Muscle of leg (tissue), 11 donors: Measurements from ENCODE around the gene PPP1R13L. TPM values are rescaled to one million over a fixed set of nuclear protein-coding genes. Genes with fewer than 3 reads are reported as not detected.
"Not testable (repeated sequence)": the region's sequence is repeated elsewhere in the genome, so short reads cannot be mapped to it uniquely, and the experiment has no call there.

Experiments
- DNase-seq: peaks from one replicate; pipeline ENCODE4 v3.0.0; 2013
- H3K27ac ChIP-seq: one replicate; pipeline ENCODE4 v1.5.1; 2013; ENCODE audit warnings: mild to moderate bottlenecking, low read length, control low read depth
- H3K27me3 ChIP-seq: one replicate; pipeline ENCODE4 v1.6.1; 2013; ENCODE audit warnings: low read length; ENCODE audit not compliant: control insufficient read depth, insufficient read depth
- H3K36me3 ChIP-seq: one replicate; pipeline ENCODE4 v1.6.1; 2013; ENCODE audit warnings: low read length; ENCODE audit not compliant: control insufficient read depth, insufficient read depth
- H3K4me1 ChIP-seq: one replicate; pipeline ENCODE4 v1.6.1; 2013; ENCODE audit warnings: low read length; ENCODE audit not compliant: control insufficient read depth, insufficient read depth
- H3K4me3 ChIP-seq: one replicate; pipeline ENCODE4 v1.5.1; 2013; ENCODE audit warnings: low read length, control low read depth
- H3K9me3 ChIP-seq: replicated peaks from 2 replicates; pipeline ENCODE4 v1.6.1; 2013; ENCODE audit warnings: low read depth, low read length; ENCODE audit not compliant: control insufficient read depth
- WGBS: methylation state at CpG from one replicate; pipeline ENCODE4 v1.1.5; 2013; ENCODE audit warnings: missing lambda C conversion rate; ENCODE audit not compliant: insufficient coverage; 5-methylcytosine and 5-hydroxymethylcytosine counted together
- polyA plus RNA-seq, 8 donors: library from polyadenylated mRNA; unstranded; fragments of 120-200 nt; gene quantifications; one replicate each; pipeline versions ENCODE4 v1.2.1 to v1.2.3, GENCODE V29; 2013; ENCODE audit warnings: inconsistent platforms in 1 of 8, low replicate concordance in 1 of 8; ENCODE audit not compliant: insufficient read length in 8 of 8, insufficient read depth in 1 of 8
- total RNA-seq: library from RNA; stranded (reverse); fragments of 120-200 nt; gene quantifications from one replicate; pipeline ENCODE4 v1.2.4, GENCODE V29; 2013

PPP1R13L gene
- total and polyA plus RNA-seq, 9 donors, result 1.7 to 8.4 (median 3.4) TPM

- Histone ChIP-seq H3K4me3 (no peak overlapping the region), H3K27ac (no peak overlapping the region), H3K4me1 (peaks cover 33% of the 10 kb centered on the region), H3K27me3 (no peaks in the 10 kb centered on the region), H3K36me3 (peaks cover 58% of the 10 kb centered on the region), H3K9me3 (no peaks in the 10 kb centered on the region)
- WGBS, result 80% methylated on average over 8 of the region's 10 CpGs
- no peak for DNase-seq
Measured at GRCh38 chr19:45420356-45420755, 15.5 kb upstream of the PPP1R13L start.

- Histone ChIP-seq H3K27ac (peak overlapping the region; percentile 57), H3K4me3 (no peak overlapping the region), H3K9me3 (no peaks in the 10 kb centered on the region), H3K27me3 (no peaks in the 10 kb centered on the region), H3K4me1 (peaks cover 33% of the 10 kb centered on the region), H3K36me3 (peaks cover 58% of the 10 kb centered on the region)
- WGBS, result 52% methylated on average over 3 of the region's 3 CpGs
- no peak for DNase-seq
Measured at GRCh38 chr19:45419895-45420294, 15.0 kb upstream of the PPP1R13L start.

- H3K27ac ChIP-seq, result peak overlapping the region; percentile 81
- no peak overlapping the region for H3K4me3 ChIP-seq
- 62% methylated on average over 4 of the region's 4 CpGs for WGBS
- peak; percentile 75 for DNase-seq
- peaks cover 63% of the 10 kb centered on the region for H3K36me3 ChIP-seq
- no peaks in the 10 kb centered on the region for H3K27me3 ChIP-seq
- H3K9me3 ChIP-seq, result no peaks in the 10 kb centered on the region
- peaks cover 33% of the 10 kb centered on the region for H3K4me1 ChIP-seq
Measured at GRCh38 chr19:45419396-45419795, 14.5 kb upstream of the PPP1R13L start.

GRCh38 chr19:45418802-45419201 lies 13.9 kb upstream of the PPP1R13L start:
- peaks cover 69% of the 10 kb centered on the region for H3K36me3 ChIP-seq
- H3K4me1 ChIP-seq, result peaks cover 28% of the 10 kb centered on the region
- no peak for DNase-seq
- peak overlapping the region; percentile 81 for H3K27ac ChIP-seq
- no peak overlapping the region for H3K4me3 ChIP-seq
- no peaks in the 10 kb centered on the region for H3K27me3 ChIP-seq
- no peaks in the 10 kb centered on the region for H3K9me3 ChIP-seq
- 62% methylated on average over 2 of the region's 9 CpGs for WGBS

GRCh38 chr19:45417151-45417550 lies 12.3 kb upstream of the PPP1R13L start:
- no peak overlapping the region for H3K4me3 ChIP-seq
- 66% methylated on average over 4 of the region's 4 CpGs for WGBS
- peaks cover 81% of the 10 kb centered on the region for H3K36me3 ChIP-seq
- DNase-seq, result no peak
- H3K9me3 ChIP-seq, result no peaks in the 10 kb centered on the region
- H3K27ac ChIP-seq, result no peak overlapping the region
- H3K27me3 ChIP-seq, result no peaks in the 10 kb centered on the region
- peaks cover 19% of the 10 kb centered on the region for H3K4me1 ChIP-seq

GRCh38 chr19:45414468-45414867 lies 9.6 kb upstream of the PPP1R13L start:
- DNase-seq, result no peak
- H3K27ac ChIP-seq, result no peak overlapping the region
- no peaks in the 10 kb centered on the region for H3K9me3 ChIP-seq
- no peaks in the 10 kb centered on the region for H3K27me3 ChIP-seq
- peaks cover 8% of the 10 kb centered on the region for H3K4me1 ChIP-seq
- 97% methylated on average over 6 of the region's 8 CpGs for WGBS
- peaks cover 68% of the 10 kb centered on the region for H3K36me3 ChIP-seq
- no peak overlapping the region for H3K4me3 ChIP-seq

- no peak for DNase-seq
- Histone ChIP-seq H3K4me3 (no peak overlapping the region), H3K36me3 (peaks cover 66% of the 10 kb centered on the region), H3K27ac (no peak overlapping the region), H3K27me3 (no peaks in the 10 kb centered on the region), H3K4me1 (no peaks in the 10 kb centered on the region), H3K9me3 (no peaks in the 10 kb centered on the region)
- WGBS, result 94% methylated on average over 2 of the region's 6 CpGs
Measured at GRCh38 chr19:45413497-45413896, 8.6 kb upstream of the PPP1R13L start.

- peaks cover 19% of the 10 kb centered on the region for H3K4me1 ChIP-seq
- whole genome bisulfite sequencing, result no CpG with 5 or more reads among the region's 4 CpGs
- H3K9me3 ChIP-seq, H3K4me3 ChIP-seq, H3K27me3 ChIP-seq, H3K27ac ChIP-seq, DNase-seq: not testable (repeated sequence)
- H3K36me3 ChIP-seq, result peaks cover 42% of the 10 kb centered on the region
Measured at GRCh38 chr19:45410330-45410729, 5.5 kb upstream of the PPP1R13L start.

GRCh38 chr19:45409557-45409920 lies 4.7 kb upstream of the PPP1R13L start:
- no peak overlapping the region for H3K27ac ChIP-seq
- no CpG with 5 or more reads among the region's 4 CpGs for WGBS
- DNase-seq, result no peak
- peaks cover 15% of the 10 kb centered on the region for H3K27me3 ChIP-seq
- H3K4me1 ChIP-seq, result peaks cover 26% of the 10 kb centered on the region
- peaks cover 38% of the 10 kb centered on the region for H3K36me3 ChIP-seq
- no peak overlapping the region for H3K4me3 ChIP-seq
- H3K9me3 ChIP-seq, result no peaks in the 10 kb centered on the region

- no peaks in the 10 kb centered on the region for H3K9me3 ChIP-seq
- no peak overlapping the region for H3K4me3 ChIP-seq
- H3K27me3 ChIP-seq, result peaks cover 21% of the 10 kb centered on the region
- WGBS, result 79% methylated on average over 14 of the region's 15 CpGs
- no peak overlapping the region for H3K27ac ChIP-seq
- peaks cover 32% of the 10 kb centered on the region for H3K4me1 ChIP-seq
- H3K36me3 ChIP-seq, result peaks cover 32% of the 10 kb centered on the region
- DNase-seq, result no peak
Measured at GRCh38 chr19:45408830-45409556, 4.1 kb upstream of the PPP1R13L start.

GRCh38 chr19:45408121-45408520 lies 3.3 kb upstream of the PPP1R13L start:
- peaks cover 34% of the 10 kb centered on the region for H3K4me1 ChIP-seq
- H3K9me3 ChIP-seq, result no peaks in the 10 kb centered on the region
- H3K27me3 ChIP-seq, result peaks cover 29% of the 10 kb centered on the region
- DNase-seq, result no peak
- no peak overlapping the region for H3K27ac ChIP-seq
- H3K4me3 ChIP-seq, result no peak overlapping the region
- 88% methylated on average over 7 of the region's 8 CpGs for WGBS
- peaks cover 24% of the 10 kb centered on the region for H3K36me3 ChIP-seq
